OCI-LY7 (cell line): ENCODE measurements around the gene SLC16A3. TPM values are rescaled to one million over a fixed set of nuclear protein-coding genes. Genes with fewer than 3 reads are reported as not detected.

Experiments used
- BruUV-seq: library from RNA; stranded (reverse); fragments of 400-500 nt; replicated peaks from 2 replicates; lab custom pipeline; 2021; lab: Mats Ljungman, UMichigan
- CTCF ChIA-PET: fragments of 300-600 bp; sonication (Branson Sonifier 250); formaldehyde crosslinking; loops from one replicate; lab custom pipeline; 2022; ENCODE audit warnings: antibody characterized with exemption; ENCODE audit not compliant: unreplicated experiment; lab: Charles Lee
- POLR2A ChIA-PET: fragments of 300-600 bp; sonication (Branson Sonifier 250); formaldehyde crosslinking; loops from one replicate; lab custom pipeline; 2022; ENCODE audit warnings: antibody characterized with exemption; lab: Charles Lee
- DNase-seq: peaks from one replicate; pipeline ENCODE4 v3.0.0-alpha.2; 2015; ENCODE audit warnings: low spot score
- H2AFZ ChIP-seq: fragments of 200-600 bp; sonication (generic), shearing (Covaris generic); 2 replicates; pipeline ENCODE4 v1.6.1; 2014; ENCODE audit warnings: mild to moderate bottlenecking, antibody characterized with exemption, low read length, moderate library complexity
- H3K27ac ChIP-seq: fragments of 200-600 bp; sonication (generic); 2 replicates; pipeline ENCODE4 v1.5.1; 2014; ENCODE audit warnings: mixed run types, low read depth, mild to moderate bottlenecking, moderate library complexity, low read length, inconsistent platforms; ENCODE audit not compliant: poor library complexity, severe bottlenecking
- H3K36me3 ChIP-seq: fragments of 200-600 bp; sonication (generic); 2 replicates; pipeline ENCODE4 v1.6.1; 2014; ENCODE audit warnings: mild to moderate bottlenecking, antibody characterized with exemption, low read length, moderate library complexity, mixed read lengths; ENCODE audit not compliant: insufficient read depth
- H3K4me1 ChIP-seq: fragments of 200-600 bp; sonication (generic); 2 replicates; pipeline ENCODE4 v1.5.1; 2014; ENCODE audit warnings: mild to moderate bottlenecking, low read length; ENCODE audit not compliant: insufficient read depth, poor library complexity, severe bottlenecking
- H3K4me2 ChIP-seq: fragments of 200-600 bp; sonication (generic); 2 replicates; pipeline ENCODE4 v1.6.1; 2014; ENCODE audit warnings: mild to moderate bottlenecking, low read length
- H3K4me3 ChIP-seq: fragments of 200-600 bp; sonication (generic); 2 replicates; pipeline ENCODE4 v1.5.1; 2014; ENCODE audit warnings: mild to moderate bottlenecking, low read depth, low read length; ENCODE audit not compliant: poor library complexity, severe bottlenecking
- H3K79me2 ChIP-seq: fragments of 200-600 bp; sonication (generic); 2 replicates; pipeline ENCODE4 v1.6.1; 2016; ENCODE audit warnings: low read depth, mild to moderate bottlenecking, low read length, moderate library complexity, mixed read lengths; ENCODE audit not compliant: insufficient read depth
- H3K9me2 ChIP-seq: fragments of 200-600 bp; sonication (generic); 2 replicates; pipeline ENCODE4 v1.6.1; 2016; ENCODE audit warnings: mild to moderate bottlenecking, low read length, mixed read lengths; ENCODE audit not compliant: insufficient read depth
- H3K9me3 ChIP-seq: fragments of 200-600 bp; sonication (generic); 2 replicates; pipeline ENCODE4 v1.6.1; 2014; ENCODE audit warnings: mild to moderate bottlenecking, mixed run types, low read length, mixed read lengths
- H4K20me1 ChIP-seq: fragments of 200-600 bp; sonication (generic); 2 replicates; pipeline ENCODE4 v1.6.1; 2014; ENCODE audit warnings: mild to moderate bottlenecking, antibody characterized with exemption, low read length, moderate library complexity, mixed read lengths; ENCODE audit not compliant: insufficient read depth
- EZH2phosphoT487 ChIP-seq: fragments of 200-600 bp; sonication (generic); IDR thresholded peaks from 2 replicates; pipeline ENCODE4 v1.6.1; 2018; ENCODE audit warnings: low read depth, borderline replicate concordance, mild to moderate bottlenecking, mixed run types, antibody characterized with exemption, low read length, moderate library complexity, mixed read lengths
- intact Hi-C: fragments of 100-400 bp; cut with micrococcal nuclease; formaldehyde crosslinking; loops from one replicate; pipeline ENCODE4 v1.10.0; 2022; ENCODE audit not compliant: unreplicated experiment
- total RNA-seq, 2 experiments: library from RNA; depleted of rRNA in 1 of 2; stranded (reverse); fragments of >200 nt in 1 of 2; shearing (Covaris generic) in 1 of 2; gene quantifications; 2 replicates each; pipeline ENCODE4 v1.2.3, GENCODE V29; 2014 to 2022
- TF ChIP-seq, protein P1 (sequence below): fragments of 200-600 bp; sonication (generic); conservative IDR thresholded peaks from 2 replicates; pipeline ENCODE4 v1.5.1; 2014; ENCODE audit warnings: mild to moderate bottlenecking, antibody characterized with exemption, low read length, moderate library complexity, mixed read lengths

Gene SLC16A3
- total RNA-seq, 2 experiments from 2014 or later = 21.6 to 55.0 TPM

DNA sequence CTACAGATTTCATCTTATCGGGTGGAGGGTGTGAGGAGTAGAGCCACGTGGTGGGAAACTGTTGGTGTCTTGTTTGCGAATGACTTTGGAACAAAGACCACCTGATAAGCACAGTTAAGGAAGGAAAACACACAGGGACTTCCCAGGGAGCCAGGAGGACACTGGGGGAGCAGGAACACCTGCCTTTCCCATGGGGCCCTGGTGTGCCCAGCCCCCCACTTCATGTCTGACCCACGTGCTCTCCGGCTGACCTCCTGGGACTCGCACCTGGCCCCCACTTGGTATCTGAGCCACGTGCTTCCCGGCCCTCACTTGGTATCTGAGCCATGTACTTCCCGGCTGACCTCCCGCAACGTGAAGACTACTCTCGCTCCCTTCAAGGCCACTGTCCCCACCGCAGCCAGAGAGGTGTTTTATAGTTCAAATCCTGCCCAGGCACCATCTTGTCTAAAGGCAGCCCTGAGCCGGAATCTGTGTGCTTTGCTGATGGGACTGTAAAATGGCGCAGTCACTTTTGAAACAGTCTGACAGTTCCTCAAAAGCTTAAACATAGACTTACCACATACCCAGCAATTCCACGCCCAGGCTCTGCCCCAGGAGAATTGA lies 50.0 kb downstream of the SLC16A3 start:
- H2AFZ ChIP-seq = no peak overlapping the region
- no peaks in the 10 kb centered on the region for H4K20me1 ChIP-seq
- BruUV-seq = no TSS peak
- TF ChIP-seq, protein P1, sequence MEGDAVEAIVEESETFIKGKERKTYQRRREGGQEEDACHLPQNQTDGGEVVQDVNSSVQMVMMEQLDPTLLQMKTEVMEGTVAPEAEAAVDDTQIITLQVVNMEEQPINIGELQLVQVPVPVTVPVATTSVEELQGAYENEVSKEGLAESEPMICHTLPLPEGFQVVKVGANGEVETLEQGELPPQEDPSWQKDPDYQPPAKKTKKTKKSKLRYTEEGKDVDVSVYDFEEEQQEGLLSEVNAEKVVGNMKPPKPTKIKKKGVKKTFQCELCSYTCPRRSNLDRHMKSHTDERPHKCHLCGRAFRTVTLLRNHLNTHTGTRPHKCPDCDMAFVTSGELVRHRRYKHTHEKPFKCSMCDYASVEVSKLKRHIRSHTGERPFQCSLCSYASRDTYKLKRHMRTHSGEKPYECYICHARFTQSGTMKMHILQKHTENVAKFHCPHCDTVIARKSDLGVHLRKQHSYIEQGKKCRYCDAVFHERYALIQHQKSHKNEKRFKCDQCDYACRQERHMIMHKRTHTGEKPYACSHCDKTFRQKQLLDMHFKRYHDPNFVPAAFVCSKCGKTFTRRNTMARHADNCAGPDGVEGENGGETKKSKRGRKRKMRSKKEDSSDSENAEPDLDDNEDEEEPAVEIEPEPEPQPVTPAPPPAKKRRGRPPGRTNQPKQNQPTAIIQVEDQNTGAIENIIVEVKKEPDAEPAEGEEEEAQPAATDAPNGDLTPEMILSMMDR = no peak
- no peak for TF ChIP-seq EZH2phosphoT487
- H3K9me3 ChIP-seq = no peaks in the 10 kb centered on the region
- ChIA-PET CTCF (no interaction called here), POLR2A (no interaction called here)
- no peak for DNase-seq
- no peaks in the 10 kb centered on the region for H3K36me3 ChIP-seq
- intact Hi-C loops = no loop called here
- no peak overlapping the region for H3K4me2 ChIP-seq
- H3K9me2 ChIP-seq = no peaks in the 10 kb centered on the region
- no peaks in the 10 kb centered on the region for H3K79me2 ChIP-seq
- H3K4me3 ChIP-seq = no peak overlapping the region
- no peak overlapping the region for H3K27ac ChIP-seq
- peaks cover 2% of the 10 kb centered on the region for H3K4me1 ChIP-seq

DNA sequence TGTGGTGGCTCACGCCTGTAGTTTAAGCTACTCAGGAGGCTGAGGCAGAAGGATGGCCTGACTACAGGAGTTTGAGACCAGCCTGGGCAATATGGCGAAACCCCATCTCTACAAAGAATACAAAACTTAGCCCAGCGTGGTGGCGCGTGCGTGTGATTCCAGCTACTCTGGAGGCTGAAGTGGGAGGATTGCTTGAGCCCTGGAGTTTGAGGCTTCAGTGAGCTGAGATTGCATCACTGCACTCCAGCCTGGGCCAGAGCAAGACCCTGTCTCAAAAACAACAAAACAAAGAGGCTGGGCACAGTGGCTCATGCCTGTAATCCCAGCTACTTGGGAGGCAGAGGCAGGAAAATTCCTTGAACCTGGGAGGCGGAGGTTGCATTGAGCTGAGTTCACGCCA lies 51.7 kb downstream of the SLC16A3 start:
- Histone ChIP-seq H3K79me2 (no peaks in the 10 kb centered on the region), H3K4me3 (no peak overlapping the region), H3K4me2 (no peak overlapping the region), H3K27ac (no peak overlapping the region), H3K9me3 (no peaks in the 10 kb centered on the region), H3K36me3 (no peaks in the 10 kb centered on the region), H2AFZ (no peak overlapping the region), H4K20me1 (no peaks in the 10 kb centered on the region), H3K4me1 (no peaks in the 10 kb centered on the region), H3K9me2 (no peaks in the 10 kb centered on the region)
- no TSS peak for BruUV-seq
- POLR2A ChIA-PET = no interaction called here
- TF ChIP-seq EZH2phosphoT487 = no peak
- no peak for DNase-seq
- CTCF ChIA-PET = no interaction called here
- intact Hi-C loops = no loop called here

DNA sequence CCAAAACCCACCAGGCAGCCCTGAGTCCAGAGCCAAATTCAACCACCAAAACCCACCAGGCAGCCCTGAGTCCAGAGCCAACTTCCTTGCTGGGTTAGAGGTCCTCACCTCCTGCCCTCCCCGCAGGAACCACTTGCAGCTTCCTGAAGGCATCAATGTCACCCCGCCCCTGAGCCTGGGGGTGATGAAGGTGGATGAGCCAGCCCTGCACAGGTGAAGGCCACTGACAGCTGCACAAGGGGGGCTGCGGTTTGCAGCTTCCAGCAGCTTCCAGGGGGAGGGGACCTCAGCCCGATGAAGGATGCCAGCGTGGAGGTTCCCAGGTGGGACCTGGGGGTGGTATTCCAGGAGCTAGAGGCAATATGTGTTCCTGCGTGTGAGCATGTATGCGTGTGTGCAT lies 52.2 kb downstream of the SLC16A3 start:
- Histone ChIP-seq H3K4me1 (no peaks in the 10 kb centered on the region), H3K9me2 (no peaks in the 10 kb centered on the region), H3K4me2 (no peak overlapping the region), H3K27ac (no peak overlapping the region), H4K20me1 (no peaks in the 10 kb centered on the region), H2AFZ (no peak overlapping the region), H3K4me3 (no peak overlapping the region), H3K9me3 (no peaks in the 10 kb centered on the region), H3K79me2 (no peaks in the 10 kb centered on the region), H3K36me3 (no peaks in the 10 kb centered on the region)
- ChIA-PET CTCF (no interaction called here), POLR2A (no interaction called here)
- no TSS peak for BruUV-seq
- intact Hi-C loops = no loop called here
- DNase-seq = no peak
- TF ChIP-seq EZH2phosphoT487 = no peak
- TF ChIP-seq, protein P1 = no peak
